Activated T-cell treated with anti-CD3 and anti-CD28 coated beads, Interleukin-2, amount 50 U/mL, for 72 hours (primary cell): ENCODE results near the gene PRC1. TPM values are rescaled to one million over a fixed set of nuclear protein-coding genes. Genes with fewer than 3 reads are reported as not detected.

Source experiments
- ATAC-seq, 2 donors: fragments of 150-1000 bp; cut with Tn5 transposase; replicated peaks in 1 of 2; 2 replicates each; pipeline ENCODE4 v1.10.0; 2021; ENCODE audit warnings: moderate library complexity in 2 of 2, mild to moderate bottlenecking in 1 of 2
- DNase-seq, 2 donors: peaks; one replicate each; pipeline ENCODE4 v3.0.0; 2021 to 2022; ENCODE audit warnings: mixed read lengths in 1 of 2
- H3K27ac Mint-ChIP-seq: one replicate; pipeline ENCODE4 v1.8.0; 2022; ENCODE audit warnings: mild to moderate bottlenecking, moderate library complexity, mixed read lengths
- H3K27me3 Mint-ChIP-seq: one replicate; pipeline ENCODE4 v1.8.0; 2022; ENCODE audit warnings: low read depth, mixed read lengths
- H3K36me3 Mint-ChIP-seq, 2 donors: one replicate each; pipeline ENCODE4 v1.8.0; 2022; ENCODE audit warnings: mixed read lengths in 2 of 2, mild to moderate bottlenecking in 1 of 2; ENCODE audit not compliant: insufficient read depth in 2 of 2
- H3K4me1 Mint-ChIP-seq: one replicate; pipeline ENCODE4 v1.8.0; 2022; ENCODE audit warnings: low read depth, mixed read lengths
- H3K4me3 Mint-ChIP-seq, 2 donors: one replicate each; pipeline ENCODE4 v1.8.0; 2022; ENCODE audit warnings: mild to moderate bottlenecking in 2 of 2, mixed read lengths in 2 of 2, moderate library complexity in 2 of 2
- H3K9me3 Mint-ChIP-seq, 2 donors: one replicate each; pipeline ENCODE4 v1.8.0; 2022; ENCODE audit warnings: mixed read lengths in 2 of 2
- total RNA-seq, 2 donors: library from RNA; stranded (reverse); gene quantifications; one replicate each; pipeline ENCODE4 v1.2.3, GENCODE V29; 2022

PRC1 gene
- total RNA-seq, 2 donors from 2014 or later: 111 to 115 TPM

GRCh38 chr15:90946941-90947576, 47.3 kb downstream of the PRC1 start:
- no peaks in the 10 kb centered on the region for H3K4me1 Mint-ChIP-seq
- ATAC-seq (no peak), DNase-seq (no peak)
- no peaks in the 10 kb centered on the region for H3K9me3 Mint-ChIP-seq
- no peak overlapping the region for H3K4me3 Mint-ChIP-seq
- H3K36me3 Mint-ChIP-seq: peaks cover 2 to 18% of the 10 kb centered on the region in 2 donors
- H3K27me3 Mint-ChIP-seq: no peaks in the 10 kb centered on the region
- no peak overlapping the region for H3K27ac Mint-ChIP-seq

DNA sequence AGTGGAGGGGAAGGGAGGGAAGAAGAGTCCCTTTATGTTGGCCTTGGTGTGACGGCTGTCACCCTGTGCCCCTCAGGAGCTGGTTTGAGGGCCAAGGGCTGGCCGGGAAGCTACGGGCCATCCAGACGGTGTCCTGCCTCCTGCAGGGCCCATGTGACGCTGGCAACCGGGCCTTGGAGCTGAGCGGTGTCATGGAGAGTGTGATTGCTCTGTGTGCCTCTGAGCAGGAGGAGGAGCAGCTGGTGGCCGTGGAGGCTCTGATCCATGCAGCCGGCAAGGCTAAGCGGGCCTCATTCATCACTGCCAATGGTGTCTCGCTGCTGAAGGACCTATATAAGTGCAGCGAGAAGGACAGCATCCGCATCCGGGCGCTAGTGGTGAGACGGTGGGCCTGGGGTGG, 47.8 kb downstream of the PRC1 start:
- Mint-ChIP-seq H3K9me3 (no peaks in the 10 kb centered on the region), H3K27me3 (no peaks in the 10 kb centered on the region), H3K36me3 (peaks cover 0 to 14% of the 10 kb centered on the region in 2 donors), H3K4me3 (no peak overlapping the region), H3K27ac (no peak overlapping the region), H3K4me1 (no peaks in the 10 kb centered on the region)
- ATAC-seq (no peak), DNase-seq (no peak)

- Mint-ChIP-seq H3K27ac (no peak overlapping the region), H3K27me3 (no peaks in the 10 kb centered on the region)
- ATAC-seq: no peak
These were observed 49.2 kb downstream of the PRC1 start for GRCh38 chr15:90945091-90945490.

DNA sequence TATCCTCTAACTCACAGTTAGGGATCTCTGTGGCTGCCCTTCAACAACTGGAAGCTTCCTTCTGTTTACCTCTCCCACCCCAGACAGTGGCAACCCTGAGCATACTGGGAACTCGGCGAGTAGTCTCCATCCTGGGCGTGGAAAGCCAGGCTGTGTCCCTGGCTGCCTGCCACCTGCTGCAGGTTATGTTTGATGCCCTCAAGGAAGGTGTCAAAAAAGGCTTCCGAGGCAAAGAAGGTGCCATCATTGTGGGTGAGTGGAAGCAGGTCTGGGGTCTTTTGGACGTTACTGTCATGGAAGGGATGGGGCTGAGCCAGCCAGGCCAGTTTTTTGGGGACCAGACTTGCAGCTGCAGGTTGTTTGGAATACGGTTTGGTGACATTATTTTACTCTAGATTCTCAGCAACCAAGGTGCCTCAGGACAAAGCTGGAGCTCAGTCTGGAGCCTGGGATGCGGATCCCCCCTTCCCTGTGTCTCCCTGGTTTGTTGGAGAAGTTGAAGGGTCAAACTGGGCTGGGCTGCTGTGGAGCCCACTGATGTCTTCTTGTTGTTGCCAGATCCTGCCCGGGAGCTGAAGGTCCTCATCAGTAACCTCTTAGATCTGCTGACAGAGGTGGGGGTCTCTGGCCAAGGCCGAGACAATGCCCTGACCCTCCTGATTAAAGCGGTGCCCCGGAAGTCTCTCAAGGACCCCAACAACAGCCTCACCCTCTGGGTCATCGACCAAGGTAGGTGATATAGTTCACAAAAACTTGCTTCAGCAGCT, 51.8 kb downstream of the PRC1 start:
- H3K4me3 Mint-ChIP-seq: no peak overlapping the region
- no peak overlapping the region for H3K27ac Mint-ChIP-seq

More at GRCh38 chr15:90945091-90945490, 49.2 kb downstream of the PRC1 start:
- no peak for DNase-seq
- Mint-ChIP-seq H3K9me3 (no peaks in the 10 kb centered on the region), H3K4me3 (no peak overlapping the region), H3K4me1 (no peaks in the 10 kb centered on the region), H3K36me3 (peaks cover 2 to 19% of the 10 kb centered on the region in 2 donors)

DNA sequence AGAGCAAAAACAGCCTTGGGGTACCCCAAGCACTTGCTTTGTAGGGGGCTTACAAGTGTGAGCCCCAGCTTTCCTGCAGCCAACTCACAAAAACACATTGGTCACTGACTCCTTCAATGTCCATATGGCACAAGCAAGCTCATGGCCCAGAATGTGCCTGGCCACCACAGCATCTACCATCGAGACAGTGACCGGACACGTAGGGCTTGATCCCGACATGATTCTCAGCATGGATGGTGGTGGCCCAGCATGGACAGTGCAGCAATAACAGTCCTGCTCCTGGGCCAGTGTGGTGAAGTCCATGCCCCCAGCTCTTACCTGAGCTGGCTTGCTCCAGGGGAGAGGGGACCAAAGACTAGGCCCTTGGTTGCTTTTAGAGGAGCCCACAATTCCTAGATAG, 53.3 kb downstream of the PRC1 start:
- Mint-ChIP-seq H3K9me3 (no peaks in the 10 kb centered on the region), H3K36me3 (peaks cover 4 to 22% of the 10 kb centered on the region in 2 donors)
- no peak for ATAC-seq

More for the DNA sequence above, 51.8 kb downstream of the PRC1 start:
- Mint-ChIP-seq H3K27me3 (no peaks in the 10 kb centered on the region), H3K9me3 (no peaks in the 10 kb centered on the region), H3K4me1 (no peaks in the 10 kb centered on the region), H3K36me3 (peaks cover 4 to 15% of the 10 kb centered on the region in 2 donors)
- ATAC-seq: no peak
- no peak for DNase-seq

GRCh38 chr15:90939756-90940155, 54.6 kb downstream of the PRC1 start:
- no peaks in the 10 kb centered on the region for H3K27me3 Mint-ChIP-seq
- peaks cover 4 to 22% of the 10 kb centered on the region in 2 donors for H3K36me3 Mint-ChIP-seq
- no peak for ATAC-seq
- no peak overlapping the region for H3K27ac Mint-ChIP-seq
- DNase-seq: no peak
- H3K9me3 Mint-ChIP-seq: no peaks in the 10 kb centered on the region
- peaks cover 16% of the 10 kb centered on the region for H3K4me1 Mint-ChIP-seq
- H3K4me3 Mint-ChIP-seq: no peak overlapping the region

More for the DNA sequence above, 53.3 kb downstream of the PRC1 start:
- DNase-seq: no peak
- H3K27ac Mint-ChIP-seq: no peak overlapping the region
- H3K4me1 Mint-ChIP-seq: peaks cover 10% of the 10 kb centered on the region
- no peaks in the 10 kb centered on the region for H3K27me3 Mint-ChIP-seq
- no peak overlapping the region for H3K4me3 Mint-ChIP-seq

GRCh38 chr15:90938261-90938660, 56.1 kb downstream of the PRC1 start:
- no peak overlapping the region for H3K27ac Mint-ChIP-seq
- DNase-seq: no peak
- peaks cover 4 to 20% of the 10 kb centered on the region in 2 donors for H3K36me3 Mint-ChIP-seq
- no peak for ATAC-seq
- no peaks in the 10 kb centered on the region for H3K9me3 Mint-ChIP-seq
- no peaks in the 10 kb centered on the region for H3K27me3 Mint-ChIP-seq
- H3K4me3 Mint-ChIP-seq: no peak overlapping the region
- peaks cover 31% of the 10 kb centered on the region for H3K4me1 Mint-ChIP-seq

- DNase-seq (no peak), ATAC-seq (no peak)
- peak overlapping the region; percentile 87 to 97 for H3K4me3 Mint-ChIP-seq
- H3K27me3 Mint-ChIP-seq: no peaks in the 10 kb centered on the region
- no peaks in the 10 kb centered on the region for H3K9me3 Mint-ChIP-seq
- peaks cover 41% of the 10 kb centered on the region for H3K4me1 Mint-ChIP-seq
- peaks cover 4 to 21% of the 10 kb centered on the region in 2 donors for H3K36me3 Mint-ChIP-seq
- peak overlapping the region; percentile 75 for H3K27ac Mint-ChIP-seq
These were observed 57.5 kb downstream of the PRC1 start for GRCh38 chr15:90936823-90937222.

- Mint-ChIP-seq H3K36me3 (peaks cover 4 to 17% of the 10 kb centered on the region in 2 donors), H3K4me3 (peak within 1 kb of the TSS; percentile 87 to 97), H3K27me3 (no peaks in the 10 kb centered on the region), H3K4me1 (peaks cover 56% of the 10 kb centered on the region), H3K27ac (peak within 1 kb of the TSS; percentile 83), H3K9me3 (no peaks in the 10 kb centered on the region)
- DNase-seq (peak; percentile 97 to 98), ATAC-seq (peak; percentile 75 to 79)
These were observed 59.2 kb downstream of the PRC1 start, which contains the start of gene UNC45A for GRCh38 chr15:90934949-90935751. Gene UNC45A, plus strand, starts transcription at chr15:90935285. Its CDS starts 40 bp downstream, at chr15:90935325.

DNA sequence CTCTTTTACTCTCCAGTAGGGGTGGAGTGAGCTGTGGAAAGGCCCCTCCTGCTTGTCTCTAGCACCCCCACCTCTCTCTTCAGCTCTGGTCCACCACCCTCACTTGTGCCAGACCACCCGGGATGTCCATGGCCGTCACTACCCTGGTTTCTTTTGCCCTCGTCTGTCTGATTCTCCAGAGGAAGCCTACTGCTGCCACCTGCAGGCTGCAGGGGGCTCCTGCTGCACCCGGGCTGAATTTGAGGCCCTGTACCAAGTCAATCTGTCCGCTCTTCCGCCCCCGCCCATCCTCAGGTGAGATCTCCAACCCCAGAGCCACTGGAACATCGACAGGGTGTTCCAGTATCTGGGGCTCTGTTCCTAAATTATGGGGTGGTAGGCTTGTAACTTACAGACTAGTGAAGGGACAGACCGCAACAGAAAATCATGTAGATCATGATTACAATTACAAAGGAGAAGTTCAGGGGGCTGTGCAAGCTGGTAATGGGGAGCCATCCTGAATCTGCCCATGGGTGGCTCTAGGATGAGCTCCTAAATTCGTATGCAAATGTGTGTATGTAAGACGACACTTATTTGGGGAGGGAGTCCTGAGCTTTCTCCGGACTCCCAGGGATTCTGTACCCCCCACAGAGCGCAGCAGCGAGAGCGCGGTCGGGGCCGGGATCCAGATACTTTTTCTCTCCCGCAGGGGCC, 59.9 kb downstream of the PRC1 start:
- H3K36me3 Mint-ChIP-seq: peaks cover 4 to 17% of the 10 kb centered on the region in 2 donors
- peak; percentile 90 to 93 for DNase-seq
- ATAC-seq: peak; percentile 36 to 42
- peak overlapping the region; percentile 23 for H3K27ac Mint-ChIP-seq
- H3K4me3 Mint-ChIP-seq: peak overlapping the region; percentile 87 to 97
- H3K27me3 Mint-ChIP-seq: no peaks in the 10 kb centered on the region
- peaks cover 61% of the 10 kb centered on the region for H3K4me1 Mint-ChIP-seq
- H3K9me3 Mint-ChIP-seq: no peaks in the 10 kb centered on the region

DNA sequence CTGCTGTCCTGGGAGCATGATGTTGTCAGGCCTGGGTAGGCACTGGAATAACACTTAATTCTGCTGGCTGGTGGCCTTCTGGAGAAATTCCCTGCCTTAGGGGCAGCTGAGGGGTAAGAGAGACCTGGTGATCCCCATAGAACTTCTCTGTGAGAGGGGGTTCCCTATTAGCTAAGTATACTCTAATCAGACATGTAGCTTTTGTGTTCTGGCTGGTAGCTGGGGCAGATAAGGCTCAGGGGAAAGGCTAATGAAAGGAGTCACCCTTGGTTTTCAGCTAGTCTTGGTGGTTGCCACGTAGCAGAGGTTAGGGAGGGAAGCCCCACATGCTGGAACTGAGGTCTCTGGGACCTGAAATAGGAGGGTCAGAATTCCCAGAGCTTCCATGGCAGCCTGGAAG, 61.0 kb downstream of the PRC1 start:
- Mint-ChIP-seq H3K27ac (peak overlapping the region; percentile 18), H3K4me3 (peak overlapping the region; percentile 97 to 99), H3K36me3 (peaks cover 3 to 18% of the 10 kb centered on the region in 2 donors), H3K27me3 (no peaks in the 10 kb centered on the region), H3K4me1 (peaks cover 72% of the 10 kb centered on the region), H3K9me3 (no peaks in the 10 kb centered on the region)
- ATAC-seq (no peak), DNase-seq (no peak)

GRCh38 chr15:90932660-90932991, 61.7 kb downstream of the PRC1 start:
- Mint-ChIP-seq H3K4me1 (peaks cover 72% of the 10 kb centered on the region), H3K27me3 (no peaks in the 10 kb centered on the region), H3K9me3 (no peaks in the 10 kb centered on the region), H3K27ac (no peak overlapping the region), H3K4me3 (peak overlapping the region; percentile 99), H3K36me3 (peaks cover 2 to 16% of the 10 kb centered on the region in 2 donors)
- DNase-seq: no peak
- ATAC-seq: no peak
